NCI-H82 (cell line): ENCODE results near the gene USP7.
"Not testable (repeated sequence)": the region's sequence is repeated elsewhere in the genome, so short reads cannot be mapped to it uniquely, and the experiment has no call there.

ENCODE experiments used
- DNase-seq: peaks from one replicate; lab custom pipeline; 2025; lab: John Stamatoyannopoulos, UW

The USP7 gene

DNA sequence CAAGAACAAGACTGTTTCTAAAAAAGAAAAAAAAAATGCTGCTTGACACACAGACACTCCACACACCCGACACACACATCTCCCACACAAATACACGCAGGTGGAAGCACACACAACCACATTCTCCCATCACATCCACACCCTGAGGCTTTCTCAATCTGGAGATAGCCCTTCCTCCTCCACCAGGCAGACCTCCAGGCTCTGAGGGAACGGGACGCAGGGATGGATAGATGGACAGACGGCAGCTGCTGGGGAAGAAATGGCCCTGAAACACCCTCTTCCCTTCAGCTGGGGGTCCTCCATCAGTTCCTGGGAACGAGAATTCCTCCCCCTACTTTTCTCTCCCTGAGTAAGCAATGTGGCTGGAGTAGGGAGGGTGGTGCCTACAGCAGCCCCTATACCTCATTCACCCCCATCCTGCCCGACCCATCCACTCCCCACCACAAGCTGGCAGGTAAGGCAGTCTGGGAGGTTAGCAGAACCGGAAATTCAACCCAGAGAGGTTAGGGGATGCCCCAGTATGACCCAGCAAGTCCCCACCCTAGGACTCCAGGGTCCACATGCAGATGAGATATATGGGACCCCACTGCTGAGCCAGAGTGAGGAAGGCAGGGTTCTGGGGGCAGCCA is 85.7 kb downstream of the USP7 start:
- DNase-seq = no peak

DNA sequence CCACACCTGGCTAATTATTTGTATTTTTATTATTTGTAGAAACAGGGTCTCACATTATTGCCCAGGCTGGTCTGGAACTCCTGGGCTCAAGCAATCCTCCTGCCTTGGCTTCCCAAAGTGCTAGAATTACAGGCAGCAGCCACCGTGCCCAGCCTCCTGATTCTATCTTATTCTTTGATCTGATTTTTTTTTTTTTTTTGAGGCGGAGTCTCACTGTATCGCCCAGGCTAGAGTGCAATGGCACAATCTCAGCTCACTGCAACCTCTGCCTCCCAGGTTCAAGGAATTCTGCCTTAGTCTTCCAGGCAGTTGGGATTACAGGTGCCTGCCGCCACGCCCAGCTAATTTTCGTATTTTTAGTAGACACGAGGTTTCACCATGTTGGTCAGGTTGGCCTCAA is 88.4 kb downstream of the USP7 start:
- DNase-seq = not testable (repeated sequence)

DNA sequence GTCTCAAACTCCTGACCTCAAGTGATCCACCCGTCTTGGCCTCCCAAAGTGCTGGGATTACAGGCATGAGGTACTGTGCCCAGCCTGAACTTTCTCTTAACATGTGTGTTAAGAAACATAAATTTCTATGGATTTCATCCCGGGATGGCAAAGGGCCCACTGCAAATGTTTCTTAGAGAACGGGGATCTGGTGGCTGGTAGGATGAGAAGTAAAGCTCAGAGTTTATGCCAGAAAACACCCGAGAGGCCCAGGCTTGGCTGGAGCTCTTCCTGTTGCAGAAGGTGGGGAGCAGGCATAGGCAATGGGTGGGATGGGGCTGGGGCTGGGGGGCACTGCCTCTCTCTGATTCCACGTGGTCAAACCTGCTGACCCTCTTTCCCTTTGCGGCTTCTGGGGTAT is 89.3 kb downstream of the USP7 start:
- DNase-seq = no peak

DNA sequence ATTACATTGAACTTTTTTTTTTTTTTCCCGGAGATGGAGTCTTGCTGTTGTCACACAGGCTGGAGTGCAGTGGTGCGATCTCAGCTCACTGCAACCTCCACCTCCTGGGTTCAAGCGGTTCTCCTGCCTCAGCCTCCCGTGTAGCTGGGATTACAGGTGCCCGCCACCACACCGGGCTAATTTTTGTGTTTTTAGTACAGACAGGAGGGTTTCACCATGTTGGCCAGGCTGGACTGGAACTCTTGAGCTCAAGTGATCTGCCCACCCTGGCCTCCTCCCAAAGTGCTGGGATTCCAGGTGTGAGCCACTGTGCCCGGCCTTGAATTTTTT is 89.9 kb downstream of the USP7 start:
- not testable (repeated sequence) for DNase-seq

DNA sequence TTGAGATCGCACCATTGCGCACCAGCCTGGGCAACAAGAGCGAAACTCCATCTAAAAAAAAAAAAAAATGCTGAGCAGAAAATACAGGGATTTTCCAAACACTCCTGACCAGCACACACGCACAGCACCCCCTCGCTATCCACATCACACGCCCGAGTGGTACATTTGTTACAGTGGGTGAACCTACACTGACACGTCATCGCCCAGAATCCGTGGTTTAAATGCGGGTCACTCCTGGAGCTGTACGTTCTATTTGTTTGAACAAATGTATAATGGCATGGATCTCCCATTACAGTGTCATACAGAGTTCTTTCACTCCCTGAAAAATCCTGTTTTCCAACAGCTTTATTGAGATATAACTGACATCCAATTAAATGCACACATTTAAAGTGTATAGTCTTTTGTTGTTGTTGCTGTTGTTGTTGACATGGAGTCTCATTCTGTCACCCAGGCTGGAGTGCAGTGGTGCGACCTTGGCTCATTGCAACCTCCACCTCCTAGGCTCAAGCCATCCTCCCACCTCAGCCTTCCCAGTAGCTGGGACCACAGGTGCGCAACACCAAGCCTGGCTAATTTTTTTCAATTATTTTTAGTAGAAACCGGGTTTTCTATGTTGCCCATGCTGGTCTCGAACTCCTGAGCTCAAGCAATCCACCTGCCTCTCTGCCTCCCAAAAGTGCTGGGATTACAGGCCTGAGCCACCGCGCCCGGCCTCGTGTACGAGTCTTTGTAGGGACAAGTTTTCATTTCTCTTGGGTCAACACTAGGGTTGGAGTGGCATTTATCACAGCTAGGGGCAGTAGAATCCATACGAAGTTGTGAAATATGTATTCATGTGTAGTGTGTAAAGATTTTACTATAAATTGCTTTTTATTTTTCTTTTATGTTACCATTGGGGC is 90.5 kb downstream of the USP7 start:
- no peak for DNase-seq

DNA sequence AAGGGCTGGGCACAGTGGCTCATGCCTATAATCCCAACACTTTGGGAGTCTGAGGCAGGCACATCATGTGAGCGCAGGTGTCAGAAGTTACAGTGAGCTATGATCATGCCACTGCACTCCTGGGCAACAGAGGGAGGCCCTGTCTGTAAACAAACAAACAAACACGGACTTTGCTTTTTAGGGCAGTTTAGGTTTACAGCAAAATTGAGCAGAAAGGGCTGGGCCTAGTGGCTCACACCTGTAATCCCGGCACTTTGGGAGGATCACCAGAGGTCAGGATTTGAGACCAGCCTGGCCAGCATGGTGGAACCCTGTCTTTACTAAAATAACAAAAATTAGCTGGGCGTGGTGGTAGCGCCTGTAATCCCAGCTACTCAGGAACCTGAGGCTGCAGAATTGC is 91.6 kb downstream of the USP7 start:
- DNase-seq = no peak

DNA sequence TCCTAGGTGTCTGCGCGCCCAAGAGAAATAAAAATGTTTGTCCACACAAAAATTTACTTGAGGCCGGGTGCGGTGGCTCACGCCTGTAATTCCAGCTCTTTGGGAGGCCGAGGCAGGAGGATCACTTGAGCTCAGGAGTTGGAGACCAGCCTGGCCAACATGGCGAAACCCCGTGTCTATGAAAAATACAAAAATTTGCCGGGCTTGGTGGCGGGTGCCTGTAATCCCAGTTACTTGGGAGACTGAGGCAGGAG is 93.8 kb downstream of the USP7 start:
- DNase-seq = not testable (repeated sequence)

DNA sequence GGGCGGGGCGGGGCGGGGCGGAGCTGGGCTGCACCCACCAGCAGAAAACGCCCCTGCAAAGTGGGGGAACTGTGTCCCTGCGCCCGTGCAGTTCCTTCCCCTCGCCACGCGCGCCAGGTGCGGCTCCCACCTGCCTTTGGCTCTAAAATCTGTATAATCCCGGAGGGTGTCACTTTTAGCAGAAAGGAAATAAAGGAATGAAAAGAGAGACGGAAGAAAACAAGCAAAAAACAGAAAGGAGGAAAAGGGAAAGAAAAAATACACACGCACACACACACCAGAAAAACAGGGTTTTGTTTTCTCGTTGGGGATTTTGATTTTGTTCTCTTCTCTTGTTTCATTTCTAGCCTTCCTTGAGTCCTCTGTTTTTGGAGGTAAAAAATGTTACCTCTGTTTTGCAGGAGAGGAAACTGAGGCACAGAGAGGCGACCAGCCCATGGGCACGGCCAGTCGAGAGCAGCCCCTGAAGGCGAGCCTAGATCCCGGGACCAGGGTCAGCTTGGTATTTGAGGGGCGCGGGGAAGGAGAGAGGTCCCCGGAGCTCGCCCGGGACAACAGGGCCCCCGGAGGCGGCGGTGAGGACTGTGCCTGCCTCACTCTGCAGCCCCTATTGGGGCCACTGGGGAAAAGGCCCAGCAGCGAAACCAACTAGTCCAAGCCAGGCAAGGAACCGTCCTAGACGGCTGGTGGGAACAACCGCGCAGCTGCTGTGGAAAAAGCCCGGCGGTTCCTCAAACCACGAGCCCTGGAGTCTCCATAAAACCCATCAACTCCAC is 94.3 kb downstream of the USP7 start:
- peak; percentile 54 for DNase-seq

DNA sequence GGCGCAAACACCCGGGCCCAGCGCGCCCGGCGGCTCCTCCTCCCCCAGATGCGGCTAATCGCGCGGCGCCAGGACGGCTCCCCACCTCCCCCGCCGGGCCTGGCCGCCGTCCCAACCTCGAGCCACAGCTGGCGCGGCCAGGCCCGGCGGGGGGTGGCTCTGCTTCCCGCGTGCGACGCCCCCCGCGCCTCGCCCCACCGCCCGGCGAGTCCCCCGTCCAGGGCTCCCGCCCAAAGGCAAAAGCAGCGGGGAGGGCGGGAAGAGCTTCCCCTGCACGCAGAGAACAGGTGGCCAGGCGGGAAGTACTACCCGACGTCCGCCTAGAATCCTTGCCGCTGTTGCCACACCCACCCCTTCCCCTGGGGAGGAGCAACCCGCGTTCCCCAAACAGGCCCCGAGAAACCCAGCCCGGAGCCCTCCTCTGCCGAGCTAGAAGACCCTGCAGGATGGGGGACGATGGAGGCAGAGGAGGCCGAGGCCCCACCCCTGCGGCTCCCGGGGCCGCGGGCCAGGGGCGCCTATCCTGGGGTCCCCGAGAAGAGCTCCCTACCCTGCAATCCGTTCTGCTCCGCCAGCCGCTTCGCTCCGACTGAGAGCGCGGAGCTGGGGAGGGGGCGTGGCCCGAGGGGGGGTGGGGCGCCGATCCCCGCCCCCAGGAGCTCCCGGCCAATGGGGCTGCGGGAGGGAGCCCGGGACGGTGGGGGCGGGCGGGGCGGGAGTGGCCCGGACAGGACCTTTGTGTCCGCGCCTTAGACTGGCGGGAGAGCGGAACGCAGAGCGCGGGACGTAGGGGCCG is 95.1 kb downstream of the USP7 start, which contains the start of gene CARHSP1:
Gene CARHSP1 (minus strand): TSS at position 591 of the 796 bp plus-strand sequence. CDS start 9,678 bp downstream, outside the sequence.
- peak; percentile 93 for DNase-seq

DNA sequence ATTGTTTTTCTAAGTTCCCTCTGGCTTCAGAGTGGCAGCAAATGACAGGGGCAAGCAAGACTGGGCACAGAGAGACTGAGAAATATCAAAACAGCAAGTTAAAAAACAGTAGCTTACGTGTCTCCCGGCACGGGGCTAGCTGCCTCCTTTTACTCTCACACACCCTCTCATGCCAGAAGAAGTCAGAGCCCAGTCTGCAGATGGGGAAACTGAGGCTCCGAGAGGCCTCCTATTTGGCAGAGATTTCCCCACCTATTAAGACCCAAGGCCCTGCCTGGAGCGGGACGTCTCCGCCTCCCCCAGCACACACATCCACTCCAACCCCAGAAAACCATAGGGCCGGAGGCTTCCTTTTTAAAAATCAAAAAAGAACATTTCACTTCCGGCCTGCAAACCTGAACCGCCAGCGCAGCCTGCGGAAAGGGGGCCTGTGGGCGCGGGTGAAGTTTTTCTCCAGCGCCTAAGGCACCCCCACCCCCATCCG is 95.7 kb downstream of the USP7 start:
- DNase-seq = no peak

DNA sequence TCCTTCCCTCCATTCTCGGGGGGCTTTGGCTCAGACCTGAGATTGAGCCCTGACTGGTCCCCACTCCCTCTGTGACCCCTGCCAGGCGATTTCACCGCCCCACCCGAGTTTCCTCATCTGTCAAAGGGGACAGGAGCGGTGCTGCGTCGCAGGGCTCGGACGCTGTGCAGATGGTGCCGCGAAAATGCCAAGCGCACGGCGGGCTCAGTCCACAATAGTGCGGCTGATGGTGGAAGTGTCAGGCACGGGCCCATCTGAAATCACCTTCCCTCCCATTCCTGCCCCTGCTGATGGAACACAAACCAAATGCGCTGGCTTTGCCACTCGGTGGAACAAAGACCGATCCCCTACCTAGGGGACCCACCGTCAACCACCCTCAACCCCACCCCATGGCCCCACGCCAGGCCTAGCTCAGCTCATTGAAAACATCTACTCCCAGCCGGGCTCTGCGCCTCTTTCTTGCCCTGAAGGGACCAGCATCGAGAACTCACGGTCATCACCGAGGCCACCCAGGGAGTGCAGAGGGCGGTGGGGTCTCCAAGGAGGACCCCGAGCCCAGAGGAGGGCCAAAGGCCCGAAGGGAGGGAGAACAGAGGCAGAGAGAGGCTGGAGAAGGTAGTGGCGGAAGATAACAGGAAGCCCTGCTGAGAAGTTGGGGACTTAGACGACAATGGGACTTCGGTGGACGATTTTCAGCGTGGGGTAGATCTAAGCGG is 96.3 kb downstream of the USP7 start:
- peak; percentile 53 for DNase-seq

DNA sequence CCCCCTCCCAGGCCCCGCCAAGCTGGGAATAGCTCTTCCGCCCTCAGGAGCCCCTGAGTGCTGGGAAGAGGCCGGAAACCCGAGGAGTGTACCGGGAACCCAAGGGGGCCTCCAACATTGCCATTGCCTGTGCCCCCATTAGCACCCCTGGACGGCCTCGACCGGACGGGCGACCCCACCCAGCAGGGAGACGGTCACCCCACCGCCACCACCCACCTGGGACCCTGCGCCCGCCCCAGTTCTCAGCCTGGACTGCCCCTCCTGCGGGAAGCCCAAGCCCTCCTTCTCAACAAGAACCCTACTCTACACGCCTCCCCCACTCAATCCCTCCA is 96.9 kb downstream of the USP7 start:
- no peak for DNase-seq

DNA sequence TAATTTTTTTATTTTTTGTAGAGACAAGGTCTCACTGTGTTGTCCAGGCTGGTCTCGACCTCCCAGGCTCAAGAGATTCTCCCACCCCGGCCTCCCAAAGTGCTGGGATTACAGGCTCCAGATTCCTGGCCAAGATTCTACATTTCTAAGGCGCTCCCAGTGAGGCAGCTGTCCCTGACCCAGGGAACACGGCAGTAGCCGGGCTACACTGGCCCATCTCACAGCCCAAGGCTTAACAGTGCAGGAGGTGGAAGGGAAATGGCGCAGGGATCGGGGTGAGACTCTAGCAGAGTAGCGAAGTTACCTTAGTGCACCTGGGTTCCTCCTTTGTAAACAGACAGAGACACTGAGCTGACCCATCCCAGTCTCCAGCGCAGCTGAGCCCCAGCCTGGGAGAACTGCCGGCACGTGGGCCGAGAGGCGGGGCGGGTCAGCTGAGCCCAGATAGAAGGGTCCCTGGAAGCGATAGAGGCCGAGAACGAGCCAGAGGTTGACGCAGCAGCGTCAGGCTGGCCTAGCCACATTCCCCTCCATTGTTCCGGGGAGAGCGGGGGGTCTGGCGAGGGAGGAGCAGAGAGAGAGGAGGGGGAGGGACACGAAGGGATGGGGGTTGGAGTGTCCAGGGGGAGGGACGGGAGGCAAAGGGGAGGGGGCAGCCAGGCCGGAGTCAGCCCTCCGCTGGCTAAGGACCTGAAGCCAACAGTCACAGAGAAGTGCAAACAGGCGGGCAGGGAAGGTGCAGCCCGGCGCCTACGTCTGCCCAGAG is 97.4 kb downstream of the USP7 start:
- DNase-seq = no peak

DNA sequence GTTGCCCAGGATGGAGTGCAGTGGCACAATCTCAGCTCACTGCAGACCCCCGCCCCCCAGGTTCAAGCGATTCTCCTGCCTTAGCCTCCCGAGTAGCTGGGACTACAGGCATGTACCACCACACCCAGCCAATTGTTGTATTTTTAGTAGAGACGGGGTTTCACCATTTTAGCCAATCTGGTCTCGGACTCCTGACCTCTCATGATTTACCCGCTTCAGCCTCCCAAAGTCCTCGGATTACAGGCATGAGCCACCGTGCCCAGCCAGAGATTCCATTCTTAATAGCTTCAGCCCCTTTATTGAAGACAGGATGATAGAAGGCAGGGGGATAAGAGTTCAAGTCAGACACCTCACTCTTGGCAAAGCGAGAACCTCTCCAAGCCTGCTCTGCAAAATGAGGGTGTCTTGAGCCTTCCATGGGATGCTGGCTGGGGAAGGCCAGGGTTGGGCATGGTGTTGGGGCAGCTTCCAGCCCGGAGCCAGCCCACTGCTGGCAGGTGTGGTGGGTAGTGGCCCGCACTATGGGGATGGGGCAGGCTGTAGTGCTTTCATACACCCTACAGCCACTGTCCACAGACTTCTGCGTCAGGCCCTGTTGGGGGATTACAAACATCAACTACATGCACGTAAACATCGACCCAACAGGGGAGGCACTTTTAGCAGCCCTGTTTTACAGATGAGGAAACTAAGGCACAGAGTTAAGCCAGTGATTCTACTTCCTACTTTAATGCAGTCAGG is 98.4 kb downstream of the USP7 start:
- no peak for DNase-seq

DNA sequence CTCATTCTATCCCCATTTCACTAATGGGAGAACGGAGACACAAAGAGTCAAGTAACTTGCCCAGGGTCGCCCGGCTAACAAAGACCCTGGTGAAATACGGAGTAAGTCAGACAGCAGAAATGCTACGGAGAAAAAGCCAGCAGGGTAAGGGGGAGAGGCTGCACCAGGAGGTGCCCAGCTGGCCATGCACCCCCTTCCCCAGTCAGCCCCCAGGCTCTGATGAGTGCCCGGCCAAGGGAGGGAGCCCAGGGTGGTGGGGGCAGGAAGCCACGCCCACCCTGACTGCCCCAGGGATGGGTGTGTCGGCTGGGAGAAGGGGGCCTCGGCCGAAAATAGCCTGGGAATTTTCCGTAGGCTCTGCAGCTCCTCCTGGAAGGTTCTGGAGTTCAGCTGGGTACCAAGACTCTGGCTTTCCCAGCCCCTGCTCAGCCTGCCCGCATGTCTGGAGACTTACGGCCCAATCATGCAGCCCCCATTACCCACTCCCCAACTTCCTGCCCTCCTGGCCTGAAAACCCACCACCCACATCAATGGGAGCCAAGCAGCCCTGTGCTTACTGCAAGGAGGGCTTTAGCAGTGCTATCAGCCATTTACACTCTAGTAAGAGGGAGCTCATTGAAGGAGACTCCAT is 99.1 kb downstream of the USP7 start:
- DNase-seq = no peak

DNA sequence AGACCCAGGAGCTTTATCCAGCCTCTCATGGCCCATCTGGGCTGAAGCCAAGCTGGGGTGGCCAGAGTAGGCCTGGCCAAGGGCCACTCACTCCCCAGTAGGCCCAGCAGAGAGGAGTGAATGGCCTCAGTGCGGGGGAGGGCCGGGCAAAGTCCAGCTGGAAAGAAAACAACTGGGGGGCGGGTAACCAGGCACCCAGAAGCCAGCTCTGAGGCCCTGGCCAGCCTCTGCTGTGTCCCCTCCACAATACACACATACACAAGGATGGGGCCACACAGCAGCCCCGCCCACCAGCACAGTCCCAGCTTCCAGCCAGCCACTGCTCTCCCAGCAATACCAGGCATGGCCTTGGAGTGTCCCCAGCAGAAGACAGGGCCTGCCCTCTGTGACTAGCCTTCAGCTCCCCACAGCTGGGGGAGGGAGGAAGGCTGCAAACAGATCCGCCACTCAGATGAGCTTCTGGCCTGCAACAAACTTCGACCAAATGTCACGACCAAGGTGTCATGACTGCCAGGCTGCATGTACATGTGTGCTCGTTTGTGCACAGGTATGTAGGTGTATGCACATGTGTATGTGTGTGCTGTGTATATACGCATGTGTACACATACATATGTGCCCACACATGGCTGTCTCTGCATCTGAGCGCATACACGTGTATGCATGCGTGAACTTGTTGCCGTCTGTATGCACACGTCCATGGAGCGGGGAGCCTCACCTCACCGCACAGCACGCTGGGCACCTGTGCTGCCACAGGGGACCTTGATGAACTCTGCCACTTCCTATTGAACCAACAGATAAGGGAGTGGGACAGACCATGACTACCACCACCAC is 99.9 kb downstream of the USP7 start:
- DNase-seq = peak; percentile 34

DNA sequence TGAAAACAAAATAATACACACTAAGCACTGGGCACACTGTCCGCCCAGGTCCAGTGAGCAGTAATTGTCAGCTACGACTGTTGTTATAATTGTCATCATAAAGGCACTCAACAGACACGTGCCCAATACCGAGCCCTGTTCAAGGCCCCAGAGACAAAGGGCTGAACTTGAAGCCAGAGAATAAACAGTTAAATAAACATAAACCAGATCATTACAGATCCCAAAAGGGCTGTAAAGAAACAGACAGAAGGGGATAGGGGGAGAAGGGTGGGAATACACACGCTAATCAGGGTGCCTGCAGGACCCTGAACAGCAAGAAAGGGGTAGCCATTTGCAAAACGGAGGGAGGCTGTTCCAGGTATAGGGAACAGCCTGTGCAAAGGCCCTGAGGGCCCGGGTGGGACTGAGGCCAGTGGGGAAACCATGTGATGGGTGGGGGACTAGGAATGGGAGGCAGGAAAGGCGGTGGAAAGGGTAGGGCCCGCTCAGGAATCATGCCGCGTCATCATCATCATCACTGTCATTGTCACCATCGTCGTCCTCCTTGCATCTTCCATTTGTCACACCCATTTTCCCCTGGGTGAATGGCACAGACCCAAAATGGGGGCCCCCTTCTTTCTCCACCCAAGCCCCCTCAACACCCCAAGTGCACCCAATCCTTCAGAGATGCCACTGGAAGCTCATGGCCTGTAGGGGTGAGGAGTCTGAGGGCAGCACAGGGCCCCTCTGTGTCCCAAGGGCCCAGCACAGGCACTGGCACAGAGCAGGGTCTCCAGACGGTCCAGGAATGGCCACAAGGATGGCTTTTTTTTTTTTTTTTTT is 101.2 kb downstream of the USP7 start:
- no peak for DNase-seq
